Measurements from ENCODE around the gene DTNB. TPM values are rescaled to one million over a fixed set of nuclear protein-coding genes. Genes with fewer than 3 reads are reported as not detected.

Gene DTNB
- total and polyA plus RNA-seq, 2 donors (not counting 3 experiments of a cell fraction or from before 2014, with no cell fraction given): 11.5 to 17.0 TPM

- peak overlapping the region; percentile 82 for H2AFZ ChIP-seq (ENCODE audit: low read depth, low read length)
- H3K79me2 ChIP-seq (ENCODE audit: control insufficient read depth, insufficient read depth, low read length): no peaks in the 10 kb centered on the region
- no peaks in the 10 kb centered on the region for H3K9me1 ChIP-seq (replicated peaks; ENCODE audit: control insufficient read depth, extremely low read depth, insufficient read depth, low read length)
- H3K36me3 ChIP-seq (ENCODE audit: control insufficient read depth in 2 of 2, extremely low read depth in 1 of 2, insufficient read depth in 2 of 2, low read length in 2 of 2): no peaks in the 10 kb centered on the region
- no peak overlapping the region for H3K4me3 ChIP-seq (replicated peaks in 1 of 3; ENCODE audit: insufficient read depth in 1 of 3, low read depth in 1 of 3, low read length in 3 of 3)
- intact Hi-C loops (cut with micrococcal nuclease) (loop anchor here (1.0 to 2.0 kb wide), 6 partner anchors 142 to 245 kb away; no protein-coding TSS in a partner anchor), dilution Hi-C loops (cut with MboI; ENCODE audit: extremely low pct_ligation_motif_present, low sequenced_read_pairs) (no loop called here)
- no peaks in the 10 kb centered on the region for H3K27me3 ChIP-seq (ENCODE audit: control insufficient read depth in 2 of 2, insufficient read depth in 2 of 2, low read length in 2 of 2)
- peak overlapping the region; percentile 28 for H3K9ac ChIP-seq (replicated peaks; ENCODE audit: extremely low read depth, insufficient read depth, low read length)
- H3K4me1 ChIP-seq (ENCODE audit: control insufficient read depth, extremely low read depth, insufficient read depth, low read length): peaks cover 7% of the 10 kb centered on the region
- ChIA-PET POLR2A (no interaction called here), CTCF (interaction anchor here (0.7 to 1.5 kb wide), 4 partner anchors 21 to 212 kb away, joined by 3 to 9 read pairs (median 4); no protein-coding TSS in a partner anchor)
- H3K9me3 ChIP-seq (replicated peaks; ENCODE audit: control insufficient read depth, insufficient read depth, low read length): no peaks in the 10 kb centered on the region
- DNase-seq (ENCODE audit: low read depth, low spot score) (peak; percentile 86), FAIRE-seq (peak; percentile 89)
- peak overlapping the region; percentile 85 for H3K4me2 ChIP-seq (ENCODE audit: insufficient read depth, low read length)
- no peak overlapping the region for H3K27ac ChIP-seq (ENCODE audit: insufficient read depth, low read depth, low read length)
- TF ChIP-seq FOS (IDR thresholded peaks at IDR 0.05; ENCODE audit: borderline replicate concordance, insufficient read depth, low read length): no peak
- TF ChIP-seq CTCF (IDR thresholded peaks at IDR 0.05; ENCODE audit: extremely low read depth in 1 of 2, insufficient read depth in 1 of 2, low read depth in 1 of 2, low read length in 2 of 2): peak; percentile 55 to 61
- no TSS peak for BruUV-seq (replicated peaks)
- H4K20me1 ChIP-seq (replicated peaks; ENCODE audit: control insufficient read depth, extremely low read depth, insufficient read depth, low read length): no peaks in the 10 kb centered on the region
These were observed 151.6 kb downstream of the DTNB start for GRCh38 chr2:25521665-25522387.

GRCh38 chr2:25521126-25521525 is 152.3 kb downstream of the DTNB start:
- no peaks in the 10 kb centered on the region for H3K79me2 ChIP-seq (ENCODE audit: control insufficient read depth, insufficient read depth, low read length)
- no peak overlapping the region for H3K27ac ChIP-seq (ENCODE audit: insufficient read depth, low read depth, low read length)
- H2AFZ ChIP-seq (ENCODE audit: low read depth, low read length): no peak overlapping the region
- H3K9me3 ChIP-seq (replicated peaks; ENCODE audit: control insufficient read depth, insufficient read depth, low read length): no peaks in the 10 kb centered on the region
- peaks cover 7% of the 10 kb centered on the region for H3K4me1 ChIP-seq (ENCODE audit: control insufficient read depth, extremely low read depth, insufficient read depth, low read length)
- no peak for FAIRE-seq
- H3K9ac ChIP-seq (replicated peaks; ENCODE audit: extremely low read depth, insufficient read depth, low read length): no peak overlapping the region
- intact Hi-C loops (cut with micrococcal nuclease) (no loop called here), dilution Hi-C loops (cut with MboI; ENCODE audit: extremely low pct_ligation_motif_present, low sequenced_read_pairs) (no loop called here)
- no peak for DNase-seq (ENCODE audit: low read depth, low spot score)
- no TSS peak for BruUV-seq (replicated peaks)
- no peaks in the 10 kb centered on the region for H4K20me1 ChIP-seq (replicated peaks; ENCODE audit: control insufficient read depth, extremely low read depth, insufficient read depth, low read length)
- no peaks in the 10 kb centered on the region for H3K27me3 ChIP-seq (ENCODE audit: control insufficient read depth in 2 of 2, insufficient read depth in 2 of 2, low read length in 2 of 2)
- H3K4me3 ChIP-seq (replicated peaks in 1 of 3; ENCODE audit: insufficient read depth in 1 of 3, low read depth in 1 of 3, low read length in 3 of 3): no peak overlapping the region
- CTCF ChIA-PET: interaction anchor here (0.7 to 1.5 kb wide), 5 partner anchors 20 to 1111 kb away, joined by 3 to 9 read pairs (median 4); no protein-coding TSS in a partner anchor
- TF ChIP-seq POLR2A (IDR thresholded peaks at IDR 0.05; ENCODE audit: low read depth, low read length): no peak
- H3K36me3 ChIP-seq (ENCODE audit: control insufficient read depth in 2 of 2, extremely low read depth in 1 of 2, insufficient read depth in 2 of 2, low read length in 2 of 2): no peaks in the 10 kb centered on the region
- no peaks in the 10 kb centered on the region for H3K9me1 ChIP-seq (replicated peaks; ENCODE audit: control insufficient read depth, extremely low read depth, insufficient read depth, low read length)
- H3K4me2 ChIP-seq (ENCODE audit: insufficient read depth, low read length): no peak overlapping the region
- POLR2A ChIA-PET: no interaction called here
